K562 treated with DMSO at 1 percent for 24 hours (cell line): ENCODE measurements around the gene MS4A2. TPM values are rescaled to one million over a fixed set of nuclear protein-coding genes. Genes with fewer than 3 reads are reported as not detected.

Experiments used
- total RNA-seq: library from RNA; unstranded; fragments of 300-600 nt; gene quantifications from 2 replicates; pipeline ENCODE4 v1.2.3, GENCODE V29; 2022; ENCODE audit warnings: low read depth; ENCODE audit not compliant: insufficient read depth

The MS4A2 gene
- not detected in 2 replicates for total RNA-seq

GRCh38 chr11:60088364-60088763 lies at the start of gene MS4A2:
Gene MS4A2, plus strand, starts transcription at chr11:60088664. Its CDS starts 102 bp downstream, at chr11:60088766.

GRCh38 chr11:60040109-60040508 lies 48.4 kb upstream of the MS4A2 start, which contains the start of gene OOSP2:
Gene OOSP2, plus strand, starts transcription at chr11:60040409. Its CDS starts 51 bp downstream, at chr11:60040460.

DNA sequence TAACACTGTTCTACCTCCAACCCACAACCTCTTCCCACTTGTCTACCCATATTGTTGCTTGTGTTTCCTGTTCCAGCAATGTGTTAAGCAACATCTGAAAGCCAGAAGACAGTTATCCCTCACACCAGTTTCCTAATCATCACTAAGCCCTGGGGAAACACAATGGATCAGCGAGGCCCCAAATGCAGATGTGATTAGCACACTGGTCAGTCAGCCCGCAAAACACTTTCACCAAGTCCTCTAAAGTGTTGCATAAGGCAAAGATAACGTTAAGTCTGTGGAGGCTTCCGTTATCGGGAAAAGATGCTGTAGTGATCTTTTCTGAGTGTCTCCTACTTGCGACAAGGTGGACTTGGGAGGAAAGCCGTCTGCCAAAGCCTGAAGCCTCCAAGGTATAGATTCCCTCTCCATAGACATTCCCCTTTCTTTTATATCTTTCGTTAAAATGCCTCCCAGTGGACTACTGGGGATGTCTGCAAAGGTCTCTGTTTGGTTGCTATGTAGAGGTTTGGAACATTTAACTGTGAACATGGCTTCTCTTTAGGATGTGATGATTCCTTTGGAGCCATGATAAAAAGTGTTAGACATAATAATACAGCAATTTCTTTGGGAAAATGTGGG lies 32.0 kb upstream of the MS4A2 start, which contains the start of gene MS4A3:
Gene MS4A3, plus strand, starts transcription at position 317 of the 621 bp plus-strand sequence. CDS start 4,496 bp downstream, outside the sequence.

Other genes starting within 250 kb of the MS4A2 start
- gene CBLIF, start 243.2 kb upstream of the MS4A2 start, total RNA-seq = not detected in 2 replicates
- gene TCN1, start 222.2 kb upstream of the MS4A2 start, total RNA-seq = 9.7 and 10.0 TPM in 2 replicates
- gene OOSP3, start 209.9 kb upstream of the MS4A2 start, total RNA-seq = not detected in 2 replicates
- gene OOSP1, start 150.2 kb upstream of the MS4A2 start, total RNA-seq = 0.67 TPM in 1 of 2 replicates, not detected in the other
- gene OOSP4A, start 124.6 kb upstream of the MS4A2 start, total RNA-seq = not detected in 2 replicates
- not detected in 2 replicates for gene OOSP4B, start 71.5 kb upstream of the MS4A2 start, total RNA-seq
- not detected in 2 replicates for gene OOSP2, start 48.3 kb upstream of the MS4A2 start, total RNA-seq
- gene MS4A3, start 32.0 kb upstream of the MS4A2 start, total RNA-seq = 24.9 and 26.2 TPM in 2 replicates
- not detected in 2 replicates for gene MS4A6A, start 94.4 kb downstream of the MS4A2 start, total RNA-seq
- not detected in 2 replicates for gene MS4A4E, start 154.5 kb downstream of the MS4A2 start, total RNA-seq
- gene MS4A4A, start 192.0 kb downstream of the MS4A2 start, total RNA-seq = 0.29 TPM in 1 of 2 replicates, not detected in the other
- not detected in 2 replicates for gene MS4A6E, start 238.6 kb downstream of the MS4A2 start, total RNA-seq